HepG2 (cell line): ENCODE results near the gene RPS25. TPM values are rescaled to one million over a fixed set of nuclear protein-coding genes. Genes with fewer than 3 reads are reported as not detected.

Experiments
- ARNT ChIP-seq: fragments of 450-650 bp; IDR thresholded peaks from 2 replicates; pipeline ENCODE4 v1.6.1; 2017
- BATF2 ChIP-seq: sonication (generic); formaldehyde crosslinking; IDR thresholded peaks from 2 replicates; pipeline ENCODE4 v1.8.0; 2022; ENCODE audit warnings: mild to moderate bottlenecking, missing genetic modification reagents, moderate library complexity
- BRF2 ChIP-seq: sonication (generic); formaldehyde crosslinking; IDR thresholded peaks from 2 replicates; pipeline ENCODE4 v1.8.1; 2022; ENCODE audit warnings: mild to moderate bottlenecking, missing genetic modification reagents
- CBX1 ChIP-seq: IDR thresholded peaks from one replicate; pipeline ENCODE4 v1.6.1; 2016; ENCODE audit warnings: antibody characterized with exemption, low read depth
- CBX5 ChIP-seq: sonication (generic); formaldehyde crosslinking; IDR thresholded peaks from 2 replicates; pipeline ENCODE4 v1.4.0; 2020; ENCODE audit warnings: missing genetic modification reagents, borderline replicate concordance
- EEA1 ChIP-seq: sonication (generic); formaldehyde crosslinking; IDR thresholded peaks from 2 replicates; pipeline ENCODE4 v1.5.1; 2020; ENCODE audit warnings: mild to moderate bottlenecking, missing genetic modification reagents, borderline replicate concordance
- EZH2 ChIP-seq: conservative IDR thresholded peaks from 2 replicates; pipeline ENCODE4 v1.6.1; 2012; ENCODE audit warnings: mild to moderate bottlenecking, low read depth, low read length, moderate library complexity
- NFATC3 ChIP-seq: sonication (generic); formaldehyde crosslinking; IDR thresholded peaks from 2 replicates; pipeline ENCODE4 v1.5.1; 2020; ENCODE audit warnings: mild to moderate bottlenecking, missing genetic modification reagents
- NONO ChIP-seq, 2 experiments: fragments of 450-650 bp in 1 of 2; sonication (generic) in 1 of 2; formaldehyde crosslinking in 1 of 2; IDR thresholded peaks in 1 of 2; conservative IDR thresholded peaks in 1 of 2; 2 replicates each; pipeline versions ENCODE4 v1.6.1 to v1.8.0; 2017 to 2022; ENCODE audit warnings: mild to moderate bottlenecking in 1 of 2, missing genetic modification reagents in 1 of 2, moderate library complexity in 1 of 2
- POLR2AphosphoS2 ChIP-seq: IDR thresholded peaks from 2 replicates; pipeline ENCODE4 v1.6.1; 2011; ENCODE audit warnings: low read depth, low read length, improper control_type of control experiment
- SNAI1 ChIP-seq: sonication (generic); formaldehyde crosslinking; IDR thresholded peaks from 2 replicates; pipeline ENCODE4 v1.5.0; 2020; ENCODE audit warnings: mild to moderate bottlenecking, missing genetic modification reagents, borderline replicate concordance
- TIGD3 ChIP-seq: sonication (generic); formaldehyde crosslinking; IDR thresholded peaks from 2 replicates; pipeline ENCODE4 v1.5.1; 2020; ENCODE audit warnings: mild to moderate bottlenecking, missing genetic modification reagents, borderline replicate concordance
- U2AF2 ChIP-seq: fragments of 200-400 bp; formaldehyde crosslinking; IDR thresholded peaks from 2 replicates; pipeline ENCODE4 v1.6.1; 2017; ENCODE audit warnings: low read depth, mild to moderate bottlenecking, low read length
- ZBTB1 ChIP-seq: sonication (generic); formaldehyde crosslinking; IDR thresholded peaks from 2 replicates; pipeline ENCODE4 v1.4.0; 2020; ENCODE audit warnings: missing genetic modification reagents, borderline replicate concordance
- ZBTB38 ChIP-seq: sonication (generic); formaldehyde crosslinking; IDR thresholded peaks from 2 replicates; pipeline ENCODE4 v1.5.1; 2020; ENCODE audit warnings: mild to moderate bottlenecking, missing genetic modification reagents
- ZBTB46 ChIP-seq: sonication (generic); formaldehyde crosslinking; IDR thresholded peaks from 2 replicates; pipeline ENCODE4 v1.4.0; 2020; ENCODE audit warnings: mild to moderate bottlenecking, missing genetic modification reagents, borderline replicate concordance
- ZNF337 ChIP-seq: sonication (generic); formaldehyde crosslinking; IDR thresholded peaks from 2 replicates; pipeline ENCODE4 v1.5.1; 2020; ENCODE audit warnings: missing genetic modification reagents, low read depth, mild to moderate bottlenecking, borderline replicate concordance
- ZNF350 ChIP-seq: sonication (generic); formaldehyde crosslinking; IDR thresholded peaks from 2 replicates; pipeline ENCODE4 v1.4.0; 2020; ENCODE audit warnings: mild to moderate bottlenecking, low read depth, missing genetic modification reagents, borderline replicate concordance
- ZNF446 ChIP-seq: sonication (generic); formaldehyde crosslinking; IDR thresholded peaks from 2 replicates; pipeline ENCODE4 v1.5.0; 2020; ENCODE audit warnings: mild to moderate bottlenecking, missing genetic modification reagents
- ZNF562 ChIP-seq: sonication (generic); formaldehyde crosslinking; IDR thresholded peaks from 2 replicates; pipeline ENCODE4 v1.8.0; 2022; ENCODE audit warnings: missing genetic modification reagents, borderline replicate concordance
- ZNF563 ChIP-seq: sonication (generic); formaldehyde crosslinking; IDR thresholded peaks from 2 replicates; pipeline ENCODE4 v1.8.0; 2022; ENCODE audit warnings: mild to moderate bottlenecking, moderate library complexity, missing genetic modification reagents
- polyA plus RNA-seq, 8 experiments: library from polyadenylated mRNA; depleted of rRNA in 3 of 8; stranded (reverse) in 7 of 8; unstranded in 1 of 8; fragments of >200 nt; fragmentation: Illumina TruSeq in 4 of 8; extraction: Trizol in 4 of 8; gene quantifications; 2 replicates each; pipeline versions ENCODE4 v1.2.1 to v1.2.3, GENCODE V29; 2011 to 2016; ENCODE audit warnings: low read depth in 4 of 8, missing spikeins in 1 of 8, mixed read lengths in 1 of 8; ENCODE audit not compliant: insufficient read depth in 1 of 8
- total RNA-seq, 5 experiments: library from RNA; depleted of rRNA; stranded (reverse); fragments of >200 nt; fragmentation: Illumina TruSeq; extraction: Trizol; gene quantifications; 2 replicates each; pipeline ENCODE4 v1.2.3, GENCODE V29; 2016; ENCODE audit warnings: low read depth in 1 of 5
- TF ChIP-seq, protein P1 (sequence below): sonication (generic); formaldehyde crosslinking; IDR thresholded peaks from 2 replicates; pipeline ENCODE4 v1.4.0; 2020; ENCODE audit warnings: missing genetic modification reagents, borderline replicate concordance

Gene RPS25
- total and polyA plus RNA-seq, 2 of the 13 experiments (the other 11 are each of a cell fraction or from before 2014, with no cell fraction given) = 839 to 1,415 TPM

- TF ChIP-seq ZNF337 (CRISPR knock-in tag) = no peak
- TF ChIP-seq ZNF446 = peak; percentile 46
- TF ChIP-seq ZBTB38 (CRISPR knock-in tag) = no peak
- no peak for TF ChIP-seq EZH2
- TF ChIP-seq ZBTB46 = no peak
- TF ChIP-seq, protein P1, sequence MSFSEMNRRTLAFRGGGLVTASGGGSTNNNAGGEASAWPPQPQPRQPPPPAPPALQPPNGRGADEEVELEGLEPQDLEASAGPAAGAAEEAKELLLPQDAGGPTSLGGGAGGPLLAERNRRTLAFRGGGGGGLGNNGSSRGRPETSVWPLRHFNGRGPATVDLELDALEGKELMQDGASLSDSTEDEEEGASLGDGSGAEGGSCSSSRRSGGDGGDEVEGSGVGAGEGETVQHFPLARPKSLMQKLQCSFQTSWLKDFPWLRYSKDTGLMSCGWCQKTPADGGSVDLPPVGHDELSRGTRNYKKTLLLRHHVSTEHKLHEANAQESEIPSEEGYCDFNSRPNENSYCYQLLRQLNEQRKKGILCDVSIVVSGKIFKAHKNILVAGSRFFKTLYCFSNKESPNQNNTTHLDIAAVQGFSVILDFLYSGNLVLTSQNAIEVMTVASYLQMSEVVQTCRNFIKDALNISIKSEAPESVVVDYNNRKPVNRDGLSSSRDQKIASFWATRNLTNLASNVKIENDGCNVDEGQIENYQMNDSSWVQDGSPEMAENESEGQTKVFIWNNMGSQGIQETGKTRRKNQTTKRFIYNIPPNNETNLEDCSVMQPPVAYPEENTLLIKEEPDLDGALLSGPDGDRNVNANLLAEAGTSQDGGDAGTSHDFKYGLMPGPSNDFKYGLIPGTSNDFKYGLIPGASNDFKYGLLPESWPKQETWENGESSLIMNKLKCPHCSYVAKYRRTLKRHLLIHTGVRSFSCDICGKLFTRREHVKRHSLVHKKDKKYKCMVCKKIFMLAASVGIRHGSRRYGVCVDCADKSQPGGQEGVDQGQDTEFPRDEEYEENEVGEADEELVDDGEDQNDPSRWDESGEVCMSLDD (CRISPR knock-in tag) = no peak
- peak; percentile 76; the same call in 1 of the 2 replicates for TF ChIP-seq ZNF563 (CRISPR knock-in tag)
- TF ChIP-seq SNAI1 (CRISPR knock-in tag) = no peak
- TF ChIP-seq ZNF350 (CRISPR knock-in tag) = no peak
- TF ChIP-seq NFATC3 (CRISPR knock-in tag) = no peak
- TF ChIP-seq U2AF2 = no peak
- no peak for TF ChIP-seq ZBTB1 (CRISPR knock-in tag)
- no peak for TF ChIP-seq NONO (IDR thresholded peaks at IDR 0.05)
- no peak for TF ChIP-seq NONO (CRISPR knock-in tag; conservative IDR thresholded peaks at IDR 0.05)
- no peak for TF ChIP-seq BRF2
- TF ChIP-seq ARNT = no peak
- TF ChIP-seq POLR2AphosphoS2 = no peak
- TF ChIP-seq CBX1 = no peak
- no peak for TF ChIP-seq BATF2 (CRISPR knock-in tag)
- no peak for TF ChIP-seq ZNF562 (CRISPR knock-in tag)
- no peak for TF ChIP-seq TIGD3 (CRISPR knock-in tag)
- peak; percentile 38; the same call in 1 of the 2 replicates for TF ChIP-seq EEA1 (CRISPR knock-in tag)
- TF ChIP-seq CBX5 = no peak
Observed at GRCh38 chr11:119056421-119056999, 38.4 kb upstream of the RPS25 start (continued).
